Hepatocyte (in vitro differentiated cells): ENCODE measurements around the gene ZMIZ1.

Experiments used
- CTCF ChIP-seq: fragments of 200-600 bp; sonication (generic); IDR thresholded peaks from 2 replicates; pipeline ENCODE4 v1.5.1; 2016; ENCODE audit warnings: antibody characterized with exemption, mild to moderate bottlenecking; ENCODE audit not compliant: poor library complexity
- EZH2 ChIP-seq: fragments of 200-600 bp; sonication (generic); IDR thresholded peaks from 2 replicates; pipeline ENCODE4 v1.6.1; 2016; ENCODE audit warnings: antibody characterized with exemption, mild to moderate bottlenecking, borderline replicate concordance
- EZH2phosphoT487 ChIP-seq: fragments of 200-600 bp; sonication (generic); IDR thresholded peaks from one replicate; pipeline ENCODE4 v1.6.1; 2018; ENCODE audit warnings: antibody characterized with exemption, mild to moderate bottlenecking, low read depth, moderate library complexity; ENCODE audit not compliant: unreplicated experiment, severe bottlenecking

DNA sequence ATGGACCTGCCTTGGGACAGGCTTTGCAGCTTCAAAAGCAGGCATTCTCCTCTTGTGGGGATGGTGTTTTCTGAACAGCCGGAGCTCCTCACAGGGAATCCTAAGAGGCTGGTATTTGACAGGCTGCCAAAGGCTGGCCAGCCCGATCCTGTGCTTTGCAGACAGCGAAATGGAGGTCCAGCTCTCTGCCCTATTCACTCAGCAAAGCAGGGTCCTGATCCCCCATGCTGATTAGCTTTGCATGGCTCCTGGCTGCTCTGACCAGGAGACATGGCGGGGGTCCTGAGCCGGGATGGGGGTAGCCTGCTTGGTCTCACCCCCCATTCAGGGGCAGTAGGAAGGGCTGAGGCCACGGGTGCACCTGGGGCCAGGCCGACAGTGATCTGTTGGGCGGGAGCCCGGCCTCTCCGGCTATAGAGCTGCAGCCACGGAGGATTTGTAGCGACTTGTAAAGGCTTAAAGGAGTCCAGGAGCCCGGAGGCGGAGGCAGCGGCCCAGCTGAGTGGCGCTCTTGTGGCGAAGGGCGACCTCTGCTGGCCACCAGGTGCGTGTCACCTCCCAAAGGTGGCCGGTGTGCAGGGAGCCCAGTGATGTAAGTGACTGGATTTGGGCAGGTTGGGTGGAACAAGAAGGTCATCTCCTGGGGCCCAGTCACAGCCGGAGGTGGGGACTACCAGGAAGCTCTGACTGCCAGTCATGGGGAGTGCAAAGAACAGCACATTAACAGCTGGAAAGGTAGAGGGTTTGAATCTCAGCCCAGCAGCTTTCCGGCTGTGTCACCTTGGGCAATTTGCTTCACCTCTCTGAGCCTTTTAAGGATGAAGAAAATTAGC, 126.5 kb downstream of the ZMIZ1 start:
- no peak for TF ChIP-seq EZH2phosphoT487
- TF ChIP-seq CTCF, result peak; percentile 97
- TF ChIP-seq EZH2, result no peak
